GM21825 (cell line): ENCODE results near the gene UAP1L1.
"Not testable (repeated sequence)": the region's sequence is repeated elsewhere in the genome, so short reads cannot be mapped to it uniquely, and the experiment has no call there.

Experiments
- ATAC-seq: cut with Tn5 transposase; IDR thresholded peaks from one replicate; pipeline ENCODE4 v1.9.1; 2021; ENCODE audit warnings: mild to moderate bottlenecking, moderate library complexity; ENCODE audit not compliant: unreplicated experiment

Gene UAP1L1

GRCh38 chr9:137077010-137077747, at the start of gene UAP1L1:
UAP1L1 (plus strand) TSS chr9:137077517; CDS start chr9:137077533, 16 bp downstream.
- ATAC-seq, result no peak

GRCh38 chr9:137028263-137029057, 48.9 kb upstream of the UAP1L1 start:
- peak; percentile 38 for ATAC-seq

- no peak for ATAC-seq
Observed at GRCh38 chr9:137029058-137029936, 48.0 kb upstream of the UAP1L1 start.

GRCh38 chr9:137030006-137030405, 47.3 kb upstream of the UAP1L1 start:
- ATAC-seq, result no peak

GRCh38 chr9:137030538-137031527, 46.5 kb upstream of the UAP1L1 start:
- ATAC-seq, result no peak

GRCh38 chr9:137031904-137032640, 45.2 kb upstream of the UAP1L1 start, which contains the start of gene FUT7:
FUT7 (minus strand) TSS chr9:137032088; CDS start chr9:137031991, 97 bp downstream.
- no peak for ATAC-seq

GRCh38 chr9:137032858-137033257, 44.5 kb upstream of the UAP1L1 start:
- no peak for ATAC-seq

GRCh38 chr9:137033481-137033880, 43.8 kb upstream of the UAP1L1 start:
- not testable (repeated sequence) for ATAC-seq

GRCh38 chr9:137034039-137034708, 43.1 kb upstream of the UAP1L1 start:
- no peak for ATAC-seq

- no peak for ATAC-seq
Observed at GRCh38 chr9:137034709-137035506, 42.4 kb upstream of the UAP1L1 start.

- ATAC-seq, result no peak
Observed at GRCh38 chr9:137035507-137035834, 41.8 kb upstream of the UAP1L1 start.

GRCh38 chr9:137035937-137036336, 41.4 kb upstream of the UAP1L1 start:
- no peak for ATAC-seq

- ATAC-seq, result no peak
Observed at GRCh38 chr9:137037035-137037434, 40.3 kb upstream of the UAP1L1 start.

GRCh38 chr9:137037483-137037882, 39.8 kb upstream of the UAP1L1 start:
- no peak for ATAC-seq

- ATAC-seq, result no peak
Observed at GRCh38 chr9:137038916-137039315, 38.4 kb upstream of the UAP1L1 start.

GRCh38 chr9:137039611-137040366, 37.5 kb upstream of the UAP1L1 start:
- ATAC-seq, result no peak

- ATAC-seq, result no peak
Observed at GRCh38 chr9:137040568-137040967, 36.7 kb upstream of the UAP1L1 start.
